ENCODE results near the gene PRL.

GRCh38 chr6:22300273-22300998 lies 3.6 kb upstream of the PRL start:
- no peak for TF ChIP-seq REST (IDR thresholded peaks at IDR 0.05; ENCODE audit: unreplicated experiment)
- TF ChIP-seq CTCF (conservative IDR thresholded peaks at IDR 0.05; ENCODE audit: low read depth in 2 of 2): no peak
- TF ChIP-seq EZH2 (IDR thresholded peaks at IDR 0.05; ENCODE audit: low read depth, unreplicated experiment): no peak
- TF ChIP-seq POLR2AphosphoS5 (IDR thresholded peaks at IDR 0.05; ENCODE audit: low read depth): no peak
- no peak for TF ChIP-seq ETS1 (IDR thresholded peaks at IDR 0.05)
- no peak for TF ChIP-seq NANOG (IDR thresholded peaks at IDR 0.05; ENCODE audit: borderline replicate concordance)
- TF ChIP-seq CREB1 (CRISPR knock-in tag; IDR thresholded peaks at IDR 0.05; ENCODE audit: low read depth): no peak
- TF ChIP-seq EZH2phosphoT487 (IDR thresholded peaks at IDR 0.05; ENCODE audit: unreplicated experiment): no peak
- no peak for TF ChIP-seq ZNF462 (CRISPR knock-in tag; IDR thresholded peaks at IDR 0.05)
- no peak for TF ChIP-seq ZNF114 (CRISPR knock-in tag; IDR thresholded peaks at IDR 0.05)

Data from GM23338 (cell line).